HG03064 (cell line): Measurements from ENCODE around the gene TRABD.
A peak's percentile ranks its signal among the peaks of the same experiment; 100 is the strongest.

ENCODE experiments used
- ATAC-seq: cut with Tn5 transposase; IDR thresholded peaks from one replicate; pipeline ENCODE4 v1.9.1; 2021; ENCODE audit warnings: low read depth; ENCODE audit not compliant: unreplicated experiment

TRABD gene

GRCh38 chr22:50184902-50185374 lies 775 bp upstream of the TRABD start:
- ATAC-seq = no peak

GRCh38 chr22:50186181-50186714 lies 535 bp downstream of the TRABD start:
- ATAC-seq = no peak

GRCh38 chr22:50186761-50187523 lies 1.2 kb downstream of the TRABD start:
- no peak for ATAC-seq

DNA sequence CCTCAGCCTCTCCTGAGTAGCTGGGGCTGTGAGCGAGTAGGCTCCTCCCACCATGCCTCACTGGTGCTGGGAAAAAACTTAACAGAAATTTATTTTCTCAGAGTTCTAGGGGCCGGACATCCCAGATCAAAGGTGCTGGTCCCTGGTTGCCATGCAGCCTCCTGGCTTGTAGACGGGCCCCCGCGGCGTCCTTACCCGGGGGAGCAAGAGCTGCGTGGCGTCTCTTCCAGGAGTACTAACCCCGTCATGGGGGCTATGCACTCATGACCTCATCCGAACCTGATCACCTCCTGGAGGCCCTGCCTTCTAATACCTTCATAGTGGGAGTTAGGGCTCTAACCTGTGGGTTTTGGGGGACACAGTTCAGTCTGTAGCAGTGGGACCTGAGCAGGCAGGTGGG lies 2.6 kb downstream of the TRABD start:
- ATAC-seq = no peak

DNA sequence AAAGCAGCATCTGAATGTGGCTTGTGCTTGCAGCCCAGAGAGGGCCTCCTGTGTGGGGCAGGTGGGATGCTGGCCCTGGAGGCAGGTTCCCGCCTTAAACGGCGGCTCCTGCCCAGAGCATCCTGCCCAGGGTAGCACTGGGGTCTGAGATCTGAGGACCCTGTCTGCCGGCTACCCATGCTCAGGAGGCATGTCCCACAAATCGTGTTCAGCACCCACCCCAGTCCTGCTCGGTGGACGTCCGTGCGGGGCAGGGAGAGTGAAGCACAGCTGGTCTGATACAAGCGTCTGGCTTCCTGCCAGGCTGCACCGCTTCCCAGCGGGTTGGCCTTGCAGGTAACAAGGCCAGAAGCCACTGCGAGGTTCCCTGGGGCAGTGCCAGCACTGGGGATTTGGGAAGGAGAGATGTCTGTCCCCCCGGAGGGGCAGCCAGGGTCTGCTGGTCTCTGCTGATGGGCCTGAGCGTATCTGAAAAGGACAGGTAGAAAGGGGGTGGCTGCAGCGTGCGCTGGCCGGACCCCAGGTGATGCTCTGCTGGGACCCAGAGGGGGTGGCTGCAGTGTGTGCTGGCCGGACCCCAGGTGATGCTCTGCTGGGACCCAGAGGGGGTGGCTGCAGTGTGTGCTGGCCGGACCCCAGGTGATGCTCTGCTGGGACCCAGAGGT lies 3.6 kb downstream of the TRABD start:
- ATAC-seq = no peak

GRCh38 chr22:50189849-50190181 lies 4.1 kb downstream of the TRABD start:
- ATAC-seq = no peak

DNA sequence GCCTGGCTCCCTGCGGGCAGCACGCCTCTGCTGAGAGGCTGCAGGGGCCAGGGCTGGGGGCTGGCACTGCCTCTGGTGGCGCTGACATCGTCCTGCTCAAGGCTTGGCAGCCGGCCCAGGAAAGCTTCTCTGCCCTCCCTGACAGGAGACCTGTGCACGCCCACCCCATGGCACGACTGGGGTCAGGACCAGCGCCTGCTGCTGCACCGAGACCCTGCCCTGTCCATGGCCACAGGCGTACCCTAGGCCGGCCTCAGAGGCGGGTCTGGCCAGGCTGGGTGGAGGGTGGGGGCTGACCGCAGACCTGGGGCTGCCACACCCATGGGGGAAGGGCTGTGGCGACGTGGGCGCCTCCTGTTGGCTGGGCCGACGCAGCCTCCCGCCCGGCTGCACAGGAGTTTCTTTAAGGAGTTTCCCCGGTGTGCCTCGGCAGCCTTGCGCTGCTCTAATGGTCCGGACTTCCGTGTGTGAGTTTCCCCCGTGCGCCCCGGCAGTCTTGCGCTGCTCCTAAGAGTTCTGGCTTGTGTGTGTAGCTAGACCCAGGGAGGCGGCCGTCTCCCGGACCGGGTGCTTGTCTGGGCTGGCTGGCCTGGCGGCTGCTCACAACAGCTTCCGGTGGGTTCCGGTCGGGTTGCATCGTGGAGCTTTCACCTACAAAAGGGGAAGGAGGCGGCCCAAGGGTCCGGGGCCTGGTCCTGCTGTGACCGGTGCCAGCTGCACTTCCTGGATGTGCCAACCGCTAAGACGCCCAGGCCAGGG lies 4.6 kb downstream of the TRABD start:
- ATAC-seq = peak; percentile 36

- ATAC-seq = peak; percentile 28
These were observed 5.4 kb downstream of the TRABD start for GRCh38 chr22:50190941-50191741.

DNA sequence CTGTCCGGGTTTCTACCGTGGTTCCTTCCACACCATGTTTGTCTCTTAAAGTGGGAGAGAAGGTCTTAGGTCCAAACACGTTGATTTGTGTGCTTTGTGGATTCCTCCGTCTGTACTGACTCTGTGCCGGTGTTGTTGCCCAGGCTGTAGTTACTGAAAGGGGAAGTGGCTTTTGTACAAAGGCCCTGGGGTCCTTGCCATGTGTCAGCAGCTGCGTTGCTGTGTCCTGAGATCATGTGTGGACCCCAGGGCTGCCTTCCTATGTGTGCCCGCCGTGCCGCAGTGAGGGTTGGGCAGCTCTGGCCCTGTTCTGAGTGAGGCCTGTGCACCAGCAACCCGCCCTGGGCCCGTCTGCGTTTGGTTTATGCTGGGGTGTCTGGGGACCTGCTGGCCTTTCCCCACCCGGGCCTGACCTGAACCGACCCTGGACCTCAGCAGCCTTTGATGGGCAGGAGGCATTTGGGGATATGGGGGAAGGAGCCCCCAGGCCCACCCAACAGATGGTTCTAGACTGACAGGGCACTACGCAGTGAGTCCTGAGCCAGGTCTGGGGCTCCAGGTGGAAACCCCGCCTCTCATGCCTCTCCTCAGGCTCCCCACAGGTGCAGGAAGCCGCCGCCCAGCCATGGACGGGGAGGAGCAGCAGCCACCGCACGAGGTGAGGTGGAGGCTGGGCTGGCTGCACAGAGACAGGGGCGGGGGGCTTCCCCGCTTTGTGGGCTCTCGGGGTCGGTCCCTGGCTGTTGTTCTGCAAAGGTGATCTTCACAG lies 6.9 kb downstream of the TRABD start:
- no peak for ATAC-seq

GRCh38 chr22:50193621-50194020 lies 7.9 kb downstream of the TRABD start:
- ATAC-seq = no peak

- no peak for ATAC-seq
These were observed 8.5 kb downstream of the TRABD start for GRCh38 chr22:50194037-50194805.

DNA sequence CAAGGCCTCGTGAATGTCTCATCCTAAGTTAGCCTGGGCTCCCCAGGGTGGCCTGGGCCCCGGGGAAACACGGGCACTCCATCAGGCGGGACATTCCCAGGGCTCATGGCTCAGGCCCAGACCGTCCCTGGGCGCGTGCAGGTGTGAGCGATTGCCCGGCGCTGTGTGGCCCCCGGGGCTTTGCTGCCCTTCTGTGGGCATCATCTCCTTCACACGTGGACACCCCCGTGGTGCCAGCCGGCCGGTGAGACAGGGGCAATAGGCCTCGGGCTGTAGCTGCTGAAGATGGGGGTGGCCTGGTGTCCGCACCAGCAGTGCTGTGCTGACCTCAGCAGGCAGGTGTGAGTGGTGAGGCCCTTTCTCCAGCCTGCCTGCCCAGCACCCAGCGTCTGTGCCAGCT lies 10.5 kb downstream of the TRABD start:
- ATAC-seq = no peak

DNA sequence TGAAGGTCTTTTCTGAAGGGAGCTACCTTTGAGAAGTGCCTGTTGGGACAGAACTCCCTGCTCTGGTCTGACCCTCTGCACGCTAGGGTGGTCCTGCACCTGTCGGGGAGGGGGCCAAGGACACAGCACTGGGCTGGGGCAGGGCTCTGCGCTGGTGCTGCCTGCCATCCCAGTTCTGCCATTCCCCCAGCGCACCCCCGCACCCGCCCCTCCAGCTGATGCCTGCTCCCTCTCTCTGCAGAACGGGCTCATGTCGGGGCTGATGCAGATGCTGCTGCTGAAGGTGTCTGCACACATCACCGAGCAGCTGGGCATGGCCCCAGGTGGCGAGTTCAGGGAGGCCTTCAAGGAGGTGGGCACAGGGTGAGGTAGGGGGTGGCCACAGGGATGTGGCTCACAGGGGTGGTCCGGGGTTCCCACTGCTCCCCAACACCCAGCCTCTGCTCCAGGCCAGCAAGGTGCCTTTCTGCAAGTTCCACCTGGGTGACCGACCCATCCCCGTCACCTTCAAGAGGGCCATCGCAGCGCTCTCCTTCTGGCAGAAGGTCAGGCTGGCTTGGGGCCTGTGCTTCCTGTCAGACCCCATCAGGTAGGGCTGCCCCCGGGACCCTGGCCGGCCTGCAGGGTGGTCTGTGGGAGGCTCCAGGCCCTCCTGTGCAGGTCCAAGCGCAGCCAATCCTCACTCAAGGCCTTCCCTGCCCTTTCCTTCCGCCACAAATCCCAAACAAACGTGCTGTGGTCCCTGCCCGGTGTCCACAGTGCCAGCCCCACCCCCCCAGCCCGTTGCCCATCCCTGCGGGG lies 11.5 kb downstream of the TRABD start:
- no peak for ATAC-seq

DNA sequence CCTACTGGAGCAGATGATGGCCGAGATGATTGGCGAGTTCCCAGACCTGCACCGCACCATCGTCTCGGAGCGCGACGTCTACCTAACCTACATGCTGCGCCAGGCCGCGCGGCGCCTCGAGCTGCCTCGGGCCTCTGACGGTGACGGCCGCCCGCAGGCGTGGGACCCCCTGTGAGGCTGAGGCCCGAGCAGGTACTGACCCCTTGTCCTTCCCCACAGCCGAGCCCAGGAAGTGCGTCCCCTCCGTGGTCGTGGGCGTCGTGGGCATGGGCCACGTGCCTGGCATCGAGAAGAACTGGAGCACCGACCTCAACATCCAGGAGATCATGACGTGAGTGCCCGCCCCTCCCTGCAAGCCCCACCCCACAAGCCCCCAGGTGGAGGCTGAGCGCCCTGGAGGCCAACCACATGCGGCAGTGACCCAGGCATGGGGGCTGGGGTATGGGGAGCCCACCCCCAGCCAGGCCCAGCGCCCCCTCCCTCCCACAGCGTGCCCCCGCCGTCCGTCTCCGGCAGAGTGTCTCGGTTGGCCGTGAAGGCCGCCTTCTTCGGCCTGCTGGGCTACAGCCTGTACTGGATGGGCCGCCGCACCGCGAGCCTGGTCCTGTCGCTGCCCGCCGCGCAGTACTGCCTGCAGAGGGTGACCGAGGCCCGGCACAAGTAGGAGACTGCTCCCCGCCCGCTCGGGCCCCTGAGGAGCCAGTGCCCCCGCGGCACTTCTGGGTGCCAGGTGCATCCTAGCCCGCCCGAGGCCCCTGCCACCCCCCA lies 12.3 kb downstream of the TRABD start:
- ATAC-seq = no peak

GRCh38 chr22:50198624-50199017 lies 12.9 kb downstream of the TRABD start:
- ATAC-seq = no peak

DNA sequence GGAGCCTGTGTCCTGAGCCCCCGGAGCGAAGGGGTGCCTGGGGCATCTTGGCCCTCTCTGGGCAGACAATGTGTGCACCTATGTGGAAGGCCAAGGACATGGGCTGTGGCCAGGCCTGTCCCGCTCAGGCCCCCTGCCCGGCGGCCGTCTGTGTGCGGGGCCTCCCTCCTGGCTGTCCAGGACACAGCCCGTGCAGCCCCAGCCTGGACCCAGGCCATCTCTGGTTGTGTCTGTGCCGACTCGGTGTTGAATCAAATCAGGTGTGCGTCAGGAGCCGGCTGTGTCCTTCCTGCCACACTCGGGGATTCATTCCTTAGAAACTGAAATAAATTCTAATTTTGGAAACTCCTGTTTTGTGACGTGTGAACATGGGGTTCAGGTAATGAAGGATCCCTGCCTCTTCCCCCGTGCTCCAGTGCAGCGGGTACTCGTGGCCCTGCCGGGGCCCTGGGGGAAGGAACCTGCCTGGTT lies 13.6 kb downstream of the TRABD start:
- ATAC-seq = no peak

GRCh38 chr22:50199829-50200460 lies 14.2 kb downstream of the TRABD start:
- ATAC-seq = peak; percentile 17
